HEK293T (cell line): ENCODE data around the gene BBX.

Experiments
- CTCF ChIA-PET: fragments of 350-600 bp; formaldehyde crosslinking; extraction: SDS; loops from one replicate; lab custom pipeline; 2021; ENCODE audit warnings: antibody characterized with exemption, inconsistent platforms; lab: Yijun Ruan, JAX
- POLR2A ChIA-PET: fragments of 350-600 bp; formaldehyde crosslinking; extraction: SDS; loops from one replicate; lab custom pipeline; 2020; ENCODE audit warnings: antibody characterized with exemption, inconsistent platforms; lab: Yijun Ruan, JAX
- DNase-seq: peaks from one replicate; pipeline ENCODE4 v3.0.0; 2012; ENCODE audit warnings: mixed read lengths; ENCODE audit errors: extremely low spot score
- ARNT ChIP-seq: fragments of 450-650 bp; IDR thresholded peaks from 2 replicates; pipeline ENCODE4 v1.6.1; 2017; ENCODE audit warnings: mild to moderate bottlenecking
- BHLHE40 ChIP-seq: fragments of 450-650 bp; IDR thresholded peaks from 2 replicates; pipeline ENCODE4 v1.6.1; 2016; ENCODE audit warnings: mild to moderate bottlenecking, moderate library complexity, borderline replicate concordance
- CTBP1 ChIP-seq: fragments of 450-650 bp; IDR thresholded peaks from 2 replicates; pipeline ENCODE4 v1.6.1; 2016; ENCODE audit warnings: borderline replicate concordance
- ELF4 ChIP-seq: fragments of 450-650 bp; IDR thresholded peaks from 2 replicates; pipeline ENCODE4 v1.6.1; 2017; ENCODE audit warnings: antibody characterized with exemption
- FOXA1 ChIP-seq: fragments of 450-650 bp; IDR thresholded peaks from 2 replicates; pipeline ENCODE4 v1.6.1; 2016; ENCODE audit warnings: mild to moderate bottlenecking
- FOXK2 ChIP-seq: fragments of 450-650 bp; IDR thresholded peaks from 2 replicates; pipeline ENCODE4 v1.6.1; 2016; ENCODE audit warnings: mild to moderate bottlenecking
- FOXM1 ChIP-seq: fragments of 450-650 bp; IDR thresholded peaks from 2 replicates; pipeline ENCODE4 v1.6.1; 2017; ENCODE audit warnings: mild to moderate bottlenecking, borderline replicate concordance
- HDGF ChIP-seq: fragments of 450-650 bp; IDR thresholded peaks from 2 replicates; pipeline ENCODE4 v1.6.1; 2017; ENCODE audit warnings: antibody characterized with exemption, borderline replicate concordance
- L3MBTL2 ChIP-seq: fragments of 450-650 bp; conservative IDR thresholded peaks from 2 replicates; pipeline ENCODE4 v1.6.1; 2016; ENCODE audit warnings: mild to moderate bottlenecking
- LEF1 ChIP-seq: fragments of 450-650 bp; IDR thresholded peaks from 2 replicates; pipeline ENCODE4 v1.6.1; 2017; ENCODE audit warnings: mild to moderate bottlenecking, borderline replicate concordance
- NFRKB ChIP-seq: fragments of 450-650 bp; IDR thresholded peaks from 2 replicates; pipeline ENCODE4 v1.6.1; 2016; ENCODE audit warnings: mild to moderate bottlenecking, moderate library complexity
- PKNOX1 ChIP-seq: fragments of 450-650 bp; IDR thresholded peaks from 2 replicates; pipeline ENCODE4 v1.6.1; 2016
- SP1 ChIP-seq: fragments of 450-650 bp; IDR thresholded peaks from 2 replicates; pipeline ENCODE4 v1.6.1; 2017
- SUZ12 ChIP-seq: fragments of 450-650 bp; IDR thresholded peaks from 2 replicates; pipeline ENCODE4 v1.6.1; 2016; ENCODE audit warnings: mild to moderate bottlenecking
- TARDBP ChIP-seq: fragments of 450-650 bp; IDR thresholded peaks from 2 replicates; pipeline ENCODE4 v1.6.1; 2016
- ZNF384 ChIP-seq: fragments of 450-650 bp; IDR thresholded peaks from 2 replicates; pipeline ENCODE4 v1.6.1; 2016

The BBX gene

GRCh38 chr3:107637416-107638183, 114.8 kb downstream of the BBX start:
- DNase-seq: no peak
- TF ChIP-seq PKNOX1 (no peak), FOXA1 (no peak)
- ChIA-PET POLR2A (no interaction called here), CTCF (no interaction called here)

DNA sequence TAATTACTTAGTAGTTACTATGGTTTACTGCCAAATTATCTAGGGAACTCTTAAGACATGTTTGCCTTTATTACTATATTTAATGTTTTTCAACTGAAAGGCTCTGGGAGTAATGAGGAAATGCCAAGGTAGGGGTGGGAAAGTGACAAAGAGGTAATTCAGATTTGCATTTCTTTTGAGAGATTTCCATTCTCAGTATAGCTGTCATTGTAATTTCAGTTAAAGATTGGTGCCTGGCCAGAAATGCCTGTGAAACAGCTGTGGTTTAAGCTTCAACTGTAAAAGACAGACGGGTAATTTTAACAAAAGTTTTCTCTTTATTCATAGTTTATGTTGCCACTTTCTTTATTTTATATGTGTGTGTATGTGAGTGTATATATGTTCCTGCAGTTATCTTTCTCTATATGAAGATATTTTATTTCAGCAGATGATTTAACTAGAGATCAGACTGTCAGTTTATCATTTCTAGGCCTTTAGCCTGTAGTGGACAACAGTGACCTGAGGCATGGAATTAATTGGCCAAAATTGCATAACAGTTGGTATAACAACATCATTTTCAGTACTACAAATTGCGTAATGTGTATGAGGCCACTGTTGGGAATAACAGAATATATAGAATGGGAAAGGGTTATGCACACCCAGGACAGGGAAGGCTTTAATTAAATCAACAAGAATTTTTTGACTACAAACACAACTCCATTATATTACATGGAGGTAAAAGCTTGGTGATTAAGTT, 119.0 kb downstream of the BBX start:
- ChIA-PET CTCF (no interaction called here), POLR2A (no interaction called here)
- no peak for TF ChIP-seq ZNF384
- TF ChIP-seq NFRKB: no peak
- no peak for TF ChIP-seq HDGF
- TF ChIP-seq BHLHE40: no peak
- TF ChIP-seq SUZ12: no peak
- TF ChIP-seq CTBP1: no peak
- no peak for TF ChIP-seq PKNOX1
- no peak for TF ChIP-seq TARDBP
- no peak for TF ChIP-seq L3MBTL2
- TF ChIP-seq FOXK2: no peak
- no peak for TF ChIP-seq FOXM1
- TF ChIP-seq FOXA1: no peak
- TF ChIP-seq ARNT: no peak
- no peak for TF ChIP-seq SP1
- no peak for TF ChIP-seq ELF4
- no peak for TF ChIP-seq LEF1
- DNase-seq: no peak

DNA sequence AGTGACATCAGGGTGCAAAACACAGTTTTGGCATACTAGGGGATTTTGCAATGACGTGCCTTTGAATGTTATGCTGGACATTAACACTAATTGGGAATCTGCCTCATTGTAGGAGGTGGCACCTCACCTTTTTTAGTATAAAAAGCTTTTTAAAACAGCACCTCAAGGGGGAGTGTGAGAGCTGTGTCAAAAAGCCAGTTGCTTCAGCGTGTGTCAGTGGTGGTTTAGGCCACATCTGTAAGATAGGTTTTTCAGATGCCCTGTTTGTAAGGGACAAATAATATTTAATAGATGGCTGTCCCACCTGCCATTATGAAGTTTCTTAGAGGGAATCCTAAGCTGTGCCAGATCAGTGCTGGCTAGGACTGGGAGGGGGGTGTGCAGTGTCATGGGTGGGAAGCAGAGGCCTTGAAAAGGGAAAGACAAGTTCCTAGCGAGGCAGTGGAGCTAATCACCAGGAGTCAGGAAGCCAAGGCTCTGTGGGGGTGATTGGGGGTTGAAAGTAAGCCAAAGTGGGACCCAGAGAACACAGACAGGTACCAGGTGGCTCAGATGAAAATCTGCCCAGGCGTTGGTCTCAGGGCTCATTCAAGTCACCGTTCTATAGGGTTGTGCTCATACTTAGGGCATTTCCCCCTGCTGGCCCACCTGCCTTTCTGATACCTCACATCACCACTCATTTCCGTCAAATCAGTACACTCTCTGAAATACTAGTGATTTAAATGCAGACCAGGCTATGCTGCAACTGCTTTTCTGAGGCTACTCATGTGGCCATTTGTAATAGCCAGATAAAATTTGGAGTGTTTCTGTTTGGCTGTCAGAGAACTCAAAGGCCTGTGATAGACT, 120.5 kb downstream of the BBX start:
- POLR2A ChIA-PET: no interaction called here
- DNase-seq: no peak

DNA sequence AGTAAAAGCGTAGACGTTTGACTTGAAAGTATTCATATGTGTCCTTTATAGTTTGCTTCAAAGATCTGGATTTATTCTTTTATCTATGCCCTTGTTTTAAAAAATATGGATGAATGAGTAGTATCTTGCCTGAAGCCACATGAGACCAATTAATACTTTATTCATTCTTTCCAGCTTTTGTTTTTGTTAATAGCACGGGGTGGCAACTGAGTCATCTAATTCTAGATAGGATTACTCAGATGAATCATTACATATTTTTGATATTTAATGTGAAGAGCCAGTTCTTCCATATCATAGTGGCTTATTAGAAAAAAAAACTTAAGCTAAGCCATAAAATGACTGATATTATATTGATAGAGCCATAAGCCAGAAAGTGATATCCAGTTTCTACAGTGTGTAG, 121.9 kb downstream of the BBX start:
- TF ChIP-seq ARNT: no peak
- no peak for TF ChIP-seq L3MBTL2
- TF ChIP-seq FOXM1: no peak
- no peak for TF ChIP-seq PKNOX1
- ChIA-PET POLR2A (no interaction called here), CTCF (no interaction called here)
- no peak for DNase-seq

More for the DNA sequence above, 120.5 kb downstream of the BBX start:
- TF ChIP-seq SUZ12 (no peak), ELF4 (no peak), FOXA1 (no peak), SP1 (no peak), FOXM1 (no peak)
- CTCF ChIA-PET: interaction anchor here (0.7 to 1.4 kb wide), 4 partner anchors 11 to 98 kb away, joined by 3 to 4 read pairs (median 3); no protein-coding TSS in a partner anchor

DNA sequence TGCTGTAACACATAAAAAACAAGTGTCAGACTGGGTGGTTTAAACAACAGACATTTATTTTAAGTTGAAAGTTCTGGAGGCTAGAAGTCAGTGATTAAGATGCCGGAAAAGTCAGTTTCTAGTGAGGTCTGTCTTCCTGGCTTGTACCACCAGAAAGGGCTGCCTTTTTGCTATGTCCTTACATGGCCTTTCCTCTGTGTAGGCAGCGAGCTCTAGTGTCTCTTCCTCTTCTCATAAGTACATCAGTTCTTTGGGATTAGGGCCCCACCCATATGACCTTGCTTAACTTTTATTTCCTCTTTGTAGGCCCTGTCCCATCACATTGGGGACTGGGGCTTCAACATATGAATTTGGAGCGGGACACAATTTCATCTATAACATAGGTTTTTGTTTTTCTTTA, 128.0 kb downstream of the BBX start:
- POLR2A ChIA-PET: no interaction called here
- TF ChIP-seq TARDBP (no peak), FOXA1 (no peak), SUZ12 (no peak), ELF4 (no peak), ARNT (no peak), ZNF384 (no peak), HDGF (no peak), LEF1 (no peak), BHLHE40 (no peak), L3MBTL2 (no peak), NFRKB (no peak), SP1 (no peak), FOXK2 (no peak)
- CTCF ChIA-PET: no interaction called here
- no peak for DNase-seq

DNA sequence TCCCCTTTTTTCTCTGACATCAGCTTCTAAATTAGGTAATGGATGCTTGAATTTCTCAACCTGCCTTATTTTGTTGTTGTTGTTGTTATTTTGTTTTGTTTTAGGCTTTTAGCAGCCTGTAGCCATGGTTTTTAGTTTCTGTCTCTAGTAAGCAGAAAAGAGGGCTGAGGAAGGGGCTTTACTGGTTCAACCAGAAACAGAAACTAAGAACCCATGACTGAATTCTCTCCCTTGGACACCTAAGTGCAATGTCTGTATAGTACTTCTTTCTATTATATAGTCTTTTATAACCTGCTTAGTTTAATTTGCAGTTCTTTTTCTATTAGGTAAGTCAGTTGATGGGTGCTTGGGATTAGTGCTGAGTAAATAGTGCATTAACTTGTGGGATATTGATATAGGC, 129.0 kb downstream of the BBX start:
- no peak for DNase-seq
- ChIA-PET POLR2A (no interaction called here), CTCF (no interaction called here)
- no peak for TF ChIP-seq ARNT
- TF ChIP-seq SUZ12: no peak
- TF ChIP-seq PKNOX1: no peak
- no peak for TF ChIP-seq HDGF
- TF ChIP-seq FOXK2: no peak
- no peak for TF ChIP-seq LEF1
- TF ChIP-seq NFRKB: no peak
- TF ChIP-seq ELF4: no peak
- TF ChIP-seq CTBP1: no peak
- no peak for TF ChIP-seq SP1
- no peak for TF ChIP-seq L3MBTL2
- no peak for TF ChIP-seq FOXM1
- no peak for TF ChIP-seq BHLHE40
- no peak for TF ChIP-seq TARDBP
